ENCODE results near the gene ACRBP.

Gene ACRBP

GRCh38 chr12:6618483-6619225 is 28.6 kb downstream of the ACRBP start:
- no peak for DNase-seq (ENCODE audit: low read depth)
- no peak overlapping the region for H3K4me3 ChIP-seq (ENCODE audit: low read length)
- no peak for TF ChIP-seq CTCF (conservative IDR thresholded peaks at IDR 0.05; ENCODE audit: low read depth, low read length)

- DNase-seq (ENCODE audit: low read depth) = no peak
- TF ChIP-seq CTCF (conservative IDR thresholded peaks at IDR 0.05; ENCODE audit: low read depth, low read length) = no peak
- no peak overlapping the region for H3K4me3 ChIP-seq (ENCODE audit: low read length)
Measured at GRCh38 chr12:6615802-6616201, 31.4 kb downstream of the ACRBP start.

- no peak for TF ChIP-seq CTCF (conservative IDR thresholded peaks at IDR 0.05; ENCODE audit: low read depth, low read length)
- H3K4me3 ChIP-seq (ENCODE audit: low read length) = no peak overlapping the region
Measured at GRCh38 chr12:6614513-6615172, 32.6 kb downstream of the ACRBP start.

GRCh38 chr12:6613776-6614512 is 33.3 kb downstream of the ACRBP start:
- no peak overlapping the region for H3K4me3 ChIP-seq (ENCODE audit: low read length)
- peak; percentile 96 for DNase-seq (ENCODE audit: low read depth)

More at GRCh38 chr12:6614513-6615172, 32.6 kb downstream of the ACRBP start:
- DNase-seq (ENCODE audit: low read depth) = no peak

GRCh38 chr12:6613015-6613775 is 34.0 kb downstream of the ACRBP start:
- no peak for DNase-seq (ENCODE audit: low read depth)
- H3K4me3 ChIP-seq (ENCODE audit: low read length) = peak overlapping the region; percentile 12
- TF ChIP-seq CTCF (conservative IDR thresholded peaks at IDR 0.05; ENCODE audit: low read depth, low read length) = no peak

More at GRCh38 chr12:6613776-6614512, 33.3 kb downstream of the ACRBP start:
- peak; percentile 23 for TF ChIP-seq CTCF (conservative IDR thresholded peaks at IDR 0.05; ENCODE audit: low read depth, low read length)

GRCh38 chr12:6612652-6613014 is 34.6 kb downstream of the ACRBP start:
- TF ChIP-seq CTCF (conservative IDR thresholded peaks at IDR 0.05; ENCODE audit: low read depth, low read length) = no peak
- DNase-seq (ENCODE audit: low read depth) = no peak
- no peak overlapping the region for H3K4me3 ChIP-seq (ENCODE audit: low read length)
